Measurements from ENCODE around the gene ADH5. TPM values are rescaled to one million over a fixed set of nuclear protein-coding genes. Genes with fewer than 3 reads are reported as not detected.
"Not testable (repeated sequence)": the region's sequence is repeated elsewhere in the genome, so short reads cannot be mapped to it uniquely, and the experiment has no call there.

Gene ADH5
- total and polyA plus RNA-seq, 2 donors = 120 to 160 TPM

GRCh38 chr4:99091841-99092240 is 3.3 kb upstream of the ADH5 start:
- H3K27me3 ChIP-seq (ENCODE audit: control insufficient read depth in 2 of 2, insufficient read depth in 1 of 2, low read length in 1 of 2); DNase-seq (ENCODE audit: low read depth in 6 of 9, low spot score in 9 of 9); H3K27ac ChIP-seq (ENCODE audit: low read depth in 1 of 2, low read length in 1 of 2); H3K9me3 ChIP-seq (ENCODE audit: control insufficient read depth in 2 of 2, insufficient read depth in 1 of 2, low read length in 1 of 2); H3K4me3 ChIP-seq (ENCODE audit: low read length in 2 of 2); H3K36me3 ChIP-seq (ENCODE audit: control insufficient read depth in 2 of 2, insufficient read depth in 2 of 2, low read length in 1 of 2): not testable (repeated sequence)
- H3K4me1 ChIP-seq (ENCODE audit: control insufficient read depth in 2 of 2, insufficient read depth in 2 of 2, low read length in 2 of 2) = peaks cover 5 to 10% of the 10 kb centered on the region in 2 donors
- WGBS = 92% methylated on average over 2 of the region's 2 CpGs

- 80% methylated on average over 2 of the region's 2 CpGs for WGBS
- DNase-seq (ENCODE audit: low read depth in 6 of 9, low spot score in 9 of 9) = no peak
- Histone ChIP-seq H3K27ac (ENCODE audit: low read depth in 1 of 2, low read length in 1 of 2) (no peak overlapping the region), H3K4me3 (ENCODE audit: low read length in 2 of 2) (no peak overlapping the region), H3K9me3 (ENCODE audit: control insufficient read depth in 2 of 2, insufficient read depth in 1 of 2, low read length in 1 of 2) (no peaks in the 10 kb centered on the region), H3K27me3 (ENCODE audit: control insufficient read depth in 2 of 2, insufficient read depth in 1 of 2, low read length in 1 of 2) (no peaks in the 10 kb centered on the region), H3K36me3 (ENCODE audit: control insufficient read depth in 2 of 2, insufficient read depth in 2 of 2, low read length in 1 of 2) (peaks cover 0 to 2% of the 10 kb centered on the region in 2 donors), H3K4me1 (ENCODE audit: control insufficient read depth in 2 of 2, insufficient read depth in 2 of 2, low read length in 2 of 2) (peaks cover 5 to 12% of the 10 kb centered on the region in 2 donors)
Measured at GRCh38 chr4:99091216-99091575, 2.6 kb upstream of the ADH5 start.

GRCh38 chr4:99090481-99091215 is 2.1 kb upstream of the ADH5 start:
- H3K27ac ChIP-seq (ENCODE audit: low read depth in 1 of 2, low read length in 1 of 2) = no peak overlapping the region
- peaks cover 5 to 12% of the 10 kb centered on the region in 2 donors for H3K4me1 ChIP-seq (ENCODE audit: control insufficient read depth in 2 of 2, insufficient read depth in 2 of 2, low read length in 2 of 2)
- H3K36me3 ChIP-seq (ENCODE audit: control insufficient read depth in 2 of 2, insufficient read depth in 2 of 2, low read length in 1 of 2) = peaks cover 0 to 3% of the 10 kb centered on the region in 2 donors
- no peak for DNase-seq (ENCODE audit: low read depth in 6 of 9, low spot score in 9 of 9)
- no peaks in the 10 kb centered on the region for H3K9me3 ChIP-seq (ENCODE audit: control insufficient read depth in 2 of 2, insufficient read depth in 1 of 2, low read length in 1 of 2)
- no peak overlapping the region for H3K4me3 ChIP-seq (ENCODE audit: low read length in 2 of 2)
- no peaks in the 10 kb centered on the region for H3K27me3 ChIP-seq (ENCODE audit: control insufficient read depth in 2 of 2, insufficient read depth in 1 of 2, low read length in 1 of 2)
- WGBS = 92% methylated on average over 2 of the region's 2 CpGs

DNA sequence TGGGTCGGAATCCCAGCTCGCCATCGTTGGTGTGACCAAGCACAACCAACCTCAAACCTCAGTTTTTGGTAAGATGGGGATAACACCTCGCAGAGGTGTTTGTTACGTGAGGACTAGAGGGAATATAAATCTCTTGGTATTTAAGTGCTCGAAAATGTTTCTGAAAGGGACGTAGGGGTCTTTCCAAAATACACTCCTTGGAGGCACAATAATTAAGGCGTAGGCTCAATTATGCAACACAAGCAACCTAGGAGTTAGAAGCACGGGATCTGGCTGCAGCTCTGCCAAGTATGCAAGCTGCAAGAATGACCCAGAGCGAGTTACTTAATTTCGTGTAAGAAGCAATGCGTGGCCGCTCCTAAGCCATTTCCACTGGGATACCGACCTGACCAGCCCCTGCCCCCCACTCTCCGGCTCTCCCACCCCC is 552 bp downstream of the ADH5 start:
- no peaks in the 10 kb centered on the region for H3K27me3 ChIP-seq (ENCODE audit: control insufficient read depth in 2 of 2, insufficient read depth in 1 of 2, low read length in 1 of 2)
- peak overlapping the region; percentile 90 to 91 for H3K27ac ChIP-seq (ENCODE audit: low read depth in 1 of 2, low read length in 1 of 2)
- H3K4me3 ChIP-seq (ENCODE audit: low read length in 2 of 2) = peak overlapping the region; percentile 63 to 74
- peaks cover 5 to 12% of the 10 kb centered on the region in 2 donors for H3K4me1 ChIP-seq (ENCODE audit: control insufficient read depth in 2 of 2, insufficient read depth in 2 of 2, low read length in 2 of 2)
- peaks cover 13 to 28% of the 10 kb centered on the region in 2 donors for H3K36me3 ChIP-seq (ENCODE audit: control insufficient read depth in 2 of 2, insufficient read depth in 2 of 2, low read length in 1 of 2)
- peak in 6 of 9 donors; percentile 28 to 68 (median 32) for DNase-seq (ENCODE audit: low read depth in 6 of 9, low spot score in 9 of 9)
- H3K9me3 ChIP-seq (ENCODE audit: control insufficient read depth in 2 of 2, insufficient read depth in 1 of 2, low read length in 1 of 2) = no peaks in the 10 kb centered on the region
- 3% methylated on average over 15 of the region's 15 CpGs for WGBS

GRCh38 chr4:99084595-99084994 is 4.0 kb downstream of the ADH5 start:
- Histone ChIP-seq H3K27ac (ENCODE audit: low read depth in 1 of 2, low read length in 1 of 2) (no peak overlapping the region), H3K36me3 (ENCODE audit: control insufficient read depth in 2 of 2, insufficient read depth in 2 of 2, low read length in 1 of 2) (peaks cover 30 to 61% of the 10 kb centered on the region in 2 donors), H3K4me1 (ENCODE audit: control insufficient read depth in 2 of 2, insufficient read depth in 2 of 2, low read length in 2 of 2) (peaks cover 2 to 8% of the 10 kb centered on the region in 2 donors), H3K9me3 (ENCODE audit: control insufficient read depth in 2 of 2, insufficient read depth in 1 of 2, low read length in 1 of 2) (no peaks in the 10 kb centered on the region), H3K27me3 (ENCODE audit: control insufficient read depth in 2 of 2, insufficient read depth in 1 of 2, low read length in 1 of 2) (no peaks in the 10 kb centered on the region), H3K4me3 (ENCODE audit: low read length in 2 of 2) (no peak overlapping the region)
- WGBS = 99% methylated on average over 2 of the region's 2 CpGs
- no peak for DNase-seq (ENCODE audit: low read depth in 6 of 9, low spot score in 9 of 9)

- peaks cover 0 to 4% of the 10 kb centered on the region in 2 donors for H3K4me1 ChIP-seq (ENCODE audit: control insufficient read depth in 2 of 2, insufficient read depth in 2 of 2, low read length in 2 of 2)
- no peaks in the 10 kb centered on the region for H3K27me3 ChIP-seq (ENCODE audit: control insufficient read depth in 2 of 2, insufficient read depth in 1 of 2, low read length in 1 of 2)
- H3K9me3 ChIP-seq (ENCODE audit: control insufficient read depth in 2 of 2, insufficient read depth in 1 of 2, low read length in 1 of 2) = no peaks in the 10 kb centered on the region
- no peak overlapping the region for H3K27ac ChIP-seq (ENCODE audit: low read depth in 1 of 2, low read length in 1 of 2)
- WGBS = 99% methylated on average over 5 of the region's 5 CpGs
- DNase-seq (ENCODE audit: low read depth in 6 of 9, low spot score in 9 of 9) = no peak
- peaks cover 37 to 84% of the 10 kb centered on the region in 2 donors for H3K36me3 ChIP-seq (ENCODE audit: control insufficient read depth in 2 of 2, insufficient read depth in 2 of 2, low read length in 1 of 2)
- H3K4me3 ChIP-seq (ENCODE audit: low read length in 2 of 2) = no peak overlapping the region
Measured at GRCh38 chr4:99082192-99082591, 6.4 kb downstream of the ADH5 start.

GRCh38 chr4:99080869-99081268 is 7.7 kb downstream of the ADH5 start:
- not testable (repeated sequence) for H3K9me3 ChIP-seq (ENCODE audit: control insufficient read depth in 2 of 2, insufficient read depth in 1 of 2, low read length in 1 of 2); H3K4me1 ChIP-seq (ENCODE audit: control insufficient read depth in 2 of 2, insufficient read depth in 2 of 2, low read length in 2 of 2); H3K27ac ChIP-seq (ENCODE audit: low read depth in 1 of 2, low read length in 1 of 2); DNase-seq (ENCODE audit: low read depth in 6 of 9, low spot score in 9 of 9); H3K4me3 ChIP-seq (ENCODE audit: low read length in 2 of 2); H3K27me3 ChIP-seq (ENCODE audit: control insufficient read depth in 2 of 2, insufficient read depth in 1 of 2, low read length in 1 of 2)
- H3K36me3 ChIP-seq (ENCODE audit: control insufficient read depth in 2 of 2, insufficient read depth in 2 of 2, low read length in 1 of 2) = peaks cover 45 to 92% of the 10 kb centered on the region in 2 donors
- WGBS = 88% methylated on average over 6 of the region's 6 CpGs

DNA sequence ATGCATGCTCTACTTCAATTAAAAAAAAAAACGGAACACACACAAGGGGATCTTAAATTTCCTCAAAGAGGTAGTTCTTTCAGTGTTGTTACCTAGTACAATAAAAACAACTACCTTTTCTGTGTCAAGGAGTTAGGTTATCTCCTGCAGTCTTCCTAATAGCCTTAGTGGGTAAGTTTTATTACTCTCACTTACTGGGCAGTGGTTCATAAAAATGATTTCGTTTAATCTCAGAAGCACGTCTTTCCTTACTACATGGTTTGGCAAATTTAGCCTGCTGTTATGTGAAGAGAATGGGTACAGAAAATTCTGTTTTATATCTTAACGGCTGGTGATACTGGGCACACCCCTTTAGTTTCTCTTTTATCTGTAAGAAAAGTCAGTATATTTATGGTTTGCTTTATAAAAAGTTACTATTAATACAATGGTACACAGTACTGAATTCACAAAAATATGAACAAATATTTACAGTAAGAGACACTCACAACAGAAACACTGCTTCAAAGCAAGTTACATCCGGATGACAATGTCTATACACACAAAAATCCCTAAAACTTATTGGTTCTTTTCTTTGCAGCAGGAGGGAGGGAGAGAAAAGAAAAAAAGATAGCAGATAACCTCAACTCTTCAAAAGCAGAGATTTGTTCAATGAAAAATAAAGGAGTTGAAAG is 8.8 kb downstream of the ADH5 start:
- WGBS = 98% methylated on average over 5 of the region's 5 CpGs
- Histone ChIP-seq H3K4me1 (ENCODE audit: control insufficient read depth in 2 of 2, insufficient read depth in 2 of 2, low read length in 2 of 2) (no peaks in the 10 kb centered on the region), H3K4me3 (ENCODE audit: low read length in 2 of 2) (no peak overlapping the region), H3K27me3 (ENCODE audit: control insufficient read depth in 2 of 2, insufficient read depth in 1 of 2, low read length in 1 of 2) (no peaks in the 10 kb centered on the region), H3K36me3 (ENCODE audit: control insufficient read depth in 2 of 2, insufficient read depth in 2 of 2, low read length in 1 of 2) (peaks cover 52 to 96% of the 10 kb centered on the region in 2 donors), H3K27ac (ENCODE audit: low read depth in 1 of 2, low read length in 1 of 2) (no peak overlapping the region), H3K9me3 (ENCODE audit: control insufficient read depth in 2 of 2, insufficient read depth in 1 of 2, low read length in 1 of 2) (no peaks in the 10 kb centered on the region)
- no peak for DNase-seq (ENCODE audit: low read depth in 6 of 9, low spot score in 9 of 9)

- Histone ChIP-seq H3K4me3 (ENCODE audit: low read length in 2 of 2) (no peak overlapping the region), H3K4me1 (ENCODE audit: control insufficient read depth in 2 of 2, insufficient read depth in 2 of 2, low read length in 2 of 2) (no peaks in the 10 kb centered on the region), H3K36me3 (ENCODE audit: control insufficient read depth in 2 of 2, insufficient read depth in 2 of 2, low read length in 1 of 2) (peaks cover 55 to 96% of the 10 kb centered on the region in 2 donors), H3K9me3 (ENCODE audit: control insufficient read depth in 2 of 2, insufficient read depth in 1 of 2, low read length in 1 of 2) (no peaks in the 10 kb centered on the region), H3K27ac (ENCODE audit: low read depth in 1 of 2, low read length in 1 of 2) (no peak overlapping the region), H3K27me3 (ENCODE audit: control insufficient read depth in 2 of 2, insufficient read depth in 1 of 2, low read length in 1 of 2) (no peaks in the 10 kb centered on the region)
- 95% methylated on average over 5 of the region's 5 CpGs for WGBS
- no peak for DNase-seq (ENCODE audit: low read depth in 6 of 9, low spot score in 9 of 9)
Measured at GRCh38 chr4:99078931-99079624, 9.5 kb downstream of the ADH5 start.

All from thymus (tissue), 11 donors.